ENCODE measurements around the gene EIF4G3. TPM values are rescaled to one million over a fixed set of nuclear protein-coding genes. Genes with fewer than 3 reads are reported as not detected.

EIF4G3 gene
- total and polyA plus RNA-seq, 9 of the 15 experiments (the other 6 are each of a cell fraction or from before 2014, with no cell fraction given) = 6.7 to 40.5 (median 32.1) TPM

DNA sequence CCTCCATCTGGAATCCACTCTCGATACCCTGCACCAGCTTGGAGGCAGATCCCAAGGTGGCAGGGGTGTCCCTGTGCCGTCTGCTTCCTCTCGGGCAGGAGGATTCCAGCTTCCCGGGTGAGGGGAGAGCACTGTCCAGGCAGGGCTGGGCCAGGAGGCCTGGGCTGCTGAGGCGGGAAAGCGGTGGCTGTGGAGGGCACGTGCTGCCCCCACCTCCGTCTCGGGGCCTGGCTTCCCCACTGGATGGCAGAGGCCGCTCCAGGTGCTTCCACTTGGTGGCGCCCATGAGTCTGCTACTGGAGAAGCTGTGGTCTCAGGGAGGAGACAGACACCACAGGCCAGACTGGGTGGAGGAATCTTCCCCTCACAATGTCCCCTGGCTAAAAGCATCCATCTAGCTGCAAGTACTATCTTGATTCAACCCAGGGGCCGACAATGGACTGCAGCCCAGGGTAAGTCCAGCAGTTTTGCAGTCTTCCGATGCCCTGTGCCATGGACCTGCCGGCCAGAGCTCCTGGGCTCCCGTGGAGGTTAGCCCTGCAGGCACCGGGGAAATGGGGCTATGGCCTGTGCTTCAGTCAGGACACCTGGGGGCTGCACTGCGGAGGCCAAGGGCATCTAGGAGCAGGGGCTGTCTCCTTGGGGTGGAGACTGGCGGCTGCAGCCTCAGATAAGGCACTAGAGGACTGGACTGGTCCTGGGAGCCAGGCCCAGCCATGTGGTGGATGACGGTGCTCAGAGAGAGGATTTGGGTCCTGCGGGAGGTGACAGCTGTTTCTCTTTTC is 41.3 kb upstream of the EIF4G3 start (continued):
- TF ChIP-seq TEAD2 (tag; IDR thresholded peaks at IDR 0.05) = no peak
- TF ChIP-seq ETS2 (tag; IDR thresholded peaks at IDR 0.05; ENCODE audit: borderline replicate concordance, poor library complexity, severe bottlenecking) = no peak
- TF ChIP-seq TFAM (CRISPR knock-in tag; conservative IDR thresholded peaks at IDR 0.05) = no peak
- TF ChIP-seq, protein P1, sequence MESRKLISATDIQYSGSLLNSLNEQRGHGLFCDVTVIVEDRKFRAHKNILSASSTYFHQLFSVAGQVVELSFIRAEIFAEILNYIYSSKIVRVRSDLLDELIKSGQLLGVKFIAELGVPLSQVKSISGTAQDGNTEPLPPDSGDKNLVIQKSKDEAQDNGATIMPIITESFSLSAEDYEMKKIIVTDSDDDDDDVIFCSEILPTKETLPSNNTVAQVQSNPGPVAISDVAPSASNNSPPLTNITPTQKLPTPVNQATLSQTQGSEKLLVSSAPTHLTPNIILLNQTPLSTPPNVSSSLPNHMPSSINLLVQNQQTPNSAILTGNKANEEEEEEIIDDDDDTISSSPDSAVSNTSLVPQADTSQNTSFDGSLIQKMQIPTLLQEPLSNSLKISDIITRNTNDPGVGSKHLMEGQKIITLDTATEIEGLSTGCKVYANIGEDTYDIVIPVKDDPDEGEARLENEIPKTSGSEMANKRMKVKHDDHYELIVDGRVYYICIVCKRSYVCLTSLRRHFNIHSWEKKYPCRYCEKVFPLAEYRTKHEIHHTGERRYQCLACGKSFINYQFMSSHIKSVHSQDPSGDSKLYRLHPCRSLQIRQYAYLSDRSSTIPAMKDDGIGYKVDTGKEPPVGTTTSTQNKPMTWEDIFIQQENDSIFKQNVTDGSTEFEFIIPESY (CRISPR knock-in tag; IDR thresholded peaks at IDR 0.05) = peak; percentile 69
- peak; percentile 23; the same call in 1 of the 2 replicates for TF ChIP-seq NFIC (IDR thresholded peaks at IDR 0.05)
- TF ChIP-seq ZNF24 (IDR thresholded peaks at IDR 0.05) = no peak
- TF ChIP-seq ZNF431 (CRISPR knock-in tag; IDR thresholded peaks at IDR 0.05) = no peak
- TF ChIP-seq, protein P2, sequence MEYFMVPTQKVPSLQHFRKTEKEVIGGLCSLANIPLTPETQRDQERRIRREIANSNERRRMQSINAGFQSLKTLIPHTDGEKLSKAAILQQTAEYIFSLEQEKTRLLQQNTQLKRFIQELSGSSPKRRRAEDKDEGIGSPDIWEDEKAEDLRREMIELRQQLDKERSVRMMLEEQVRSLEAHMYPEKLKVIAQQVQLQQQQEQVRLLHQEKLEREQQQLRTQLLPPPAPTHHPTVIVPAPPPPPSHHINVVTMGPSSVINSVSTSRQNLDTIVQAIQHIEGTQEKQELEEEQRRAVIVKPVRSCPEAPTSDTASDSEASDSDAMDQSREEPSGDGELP (CRISPR knock-in tag; IDR thresholded peaks at IDR 0.05; ENCODE audit: borderline replicate concordance) = peak; percentile 47; the same call in 1 of the 2 replicates
- no peak for TF ChIP-seq NFATC3 (IDR thresholded peaks at IDR 0.05)
- TF ChIP-seq MYNN (IDR thresholded peaks at IDR 0.05) = no peak
- no peak for TF ChIP-seq MYNN (CRISPR knock-in tag; IDR thresholded peaks at IDR 0.05)
- TF ChIP-seq ZFX (CRISPR knock-in tag; IDR thresholded peaks at IDR 0.05) = peak; percentile 9; the same call in 1 of the 2 replicates
- TF ChIP-seq NFIX (CRISPR knock-in tag; IDR thresholded peaks at IDR 0.05; ENCODE audit: low read depth) = no peak
- TF ChIP-seq PCBP1 (IDR thresholded peaks at IDR 0.05; ENCODE audit: low read depth, low read length, poor library complexity, severe bottlenecking) = no peak
- TF ChIP-seq, protein P3, sequence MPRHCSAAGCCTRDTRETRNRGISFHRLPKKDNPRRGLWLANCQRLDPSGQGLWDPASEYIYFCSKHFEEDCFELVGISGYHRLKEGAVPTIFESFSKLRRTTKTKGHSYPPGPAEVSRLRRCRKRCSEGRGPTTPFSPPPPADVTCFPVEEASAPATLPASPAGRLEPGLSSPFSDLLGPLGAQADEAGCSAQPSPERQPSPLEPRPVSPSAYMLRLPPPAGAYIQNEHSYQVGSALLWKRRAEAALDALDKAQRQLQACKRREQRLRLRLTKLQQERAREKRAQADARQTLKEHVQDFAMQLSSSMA (CRISPR knock-in tag; IDR thresholded peaks at IDR 0.05) = no peak
- TF ChIP-seq, protein P4, sequence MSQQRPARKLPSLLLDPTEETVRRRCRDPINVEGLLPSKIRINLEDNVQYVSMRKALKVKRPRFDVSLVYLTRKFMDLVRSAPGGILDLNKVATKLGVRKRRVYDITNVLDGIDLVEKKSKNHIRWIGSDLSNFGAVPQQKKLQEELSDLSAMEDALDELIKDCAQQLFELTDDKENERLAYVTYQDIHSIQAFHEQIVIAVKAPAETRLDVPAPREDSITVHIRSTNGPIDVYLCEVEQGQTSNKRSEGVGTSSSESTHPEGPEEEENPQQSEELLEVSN (IDR thresholded peaks at IDR 0.05; ENCODE audit: borderline replicate concordance in 1 of 2, extremely low read depth in 1 of 2, insufficient read depth in 1 of 2, insufficient read length in 1 of 2, low read depth in 1 of 2, low read length in 1 of 2, poor library complexity in 1 of 2, severe bottlenecking in 1 of 2) = peak; percentile 44 to 82
- TF ChIP-seq, protein P5, sequence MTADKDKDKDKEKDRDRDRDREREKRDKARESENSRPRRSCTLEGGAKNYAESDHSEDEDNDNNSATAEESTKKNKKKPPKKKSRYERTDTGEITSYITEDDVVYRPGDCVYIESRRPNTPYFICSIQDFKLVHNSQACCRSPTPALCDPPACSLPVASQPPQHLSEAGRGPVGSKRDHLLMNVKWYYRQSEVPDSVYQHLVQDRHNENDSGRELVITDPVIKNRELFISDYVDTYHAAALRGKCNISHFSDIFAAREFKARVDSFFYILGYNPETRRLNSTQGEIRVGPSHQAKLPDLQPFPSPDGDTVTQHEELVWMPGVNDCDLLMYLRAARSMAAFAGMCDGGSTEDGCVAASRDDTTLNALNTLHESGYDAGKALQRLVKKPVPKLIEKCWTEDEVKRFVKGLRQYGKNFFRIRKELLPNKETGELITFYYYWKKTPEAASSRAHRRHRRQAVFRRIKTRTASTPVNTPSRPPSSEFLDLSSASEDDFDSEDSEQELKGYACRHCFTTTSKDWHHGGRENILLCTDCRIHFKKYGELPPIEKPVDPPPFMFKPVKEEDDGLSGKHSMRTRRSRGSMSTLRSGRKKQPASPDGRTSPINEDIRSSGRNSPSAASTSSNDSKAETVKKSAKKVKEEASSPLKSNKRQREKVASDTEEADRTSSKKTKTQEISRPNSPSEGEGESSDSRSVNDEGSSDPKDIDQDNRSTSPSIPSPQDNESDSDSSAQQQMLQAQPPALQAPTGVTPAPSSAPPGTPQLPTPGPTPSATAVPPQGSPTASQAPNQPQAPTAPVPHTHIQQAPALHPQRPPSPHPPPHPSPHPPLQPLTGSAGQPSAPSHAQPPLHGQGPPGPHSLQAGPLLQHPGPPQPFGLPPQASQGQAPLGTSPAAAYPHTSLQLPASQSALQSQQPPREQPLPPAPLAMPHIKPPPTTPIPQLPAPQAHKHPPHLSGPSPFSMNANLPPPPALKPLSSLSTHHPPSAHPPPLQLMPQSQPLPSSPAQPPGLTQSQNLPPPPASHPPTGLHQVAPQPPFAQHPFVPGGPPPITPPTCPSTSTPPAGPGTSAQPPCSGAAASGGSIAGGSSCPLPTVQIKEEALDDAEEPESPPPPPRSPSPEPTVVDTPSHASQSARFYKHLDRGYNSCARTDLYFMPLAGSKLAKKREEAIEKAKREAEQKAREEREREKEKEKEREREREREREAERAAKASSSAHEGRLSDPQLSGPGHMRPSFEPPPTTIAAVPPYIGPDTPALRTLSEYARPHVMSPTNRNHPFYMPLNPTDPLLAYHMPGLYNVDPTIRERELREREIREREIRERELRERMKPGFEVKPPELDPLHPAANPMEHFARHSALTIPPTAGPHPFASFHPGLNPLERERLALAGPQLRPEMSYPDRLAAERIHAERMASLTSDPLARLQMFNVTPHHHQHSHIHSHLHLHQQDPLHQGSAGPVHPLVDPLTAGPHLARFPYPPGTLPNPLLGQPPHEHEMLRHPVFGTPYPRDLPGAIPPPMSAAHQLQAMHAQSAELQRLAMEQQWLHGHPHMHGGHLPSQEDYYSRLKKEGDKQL (CRISPR knock-in tag; IDR thresholded peaks at IDR 0.05; ENCODE audit: borderline replicate concordance) = no peak

All from K562 (cell line).